HG03095 (cell line): ENCODE data around the gene CYP11A1.

Experiments used
- ATAC-seq: cut with Tn5 transposase; IDR thresholded peaks from one replicate; pipeline ENCODE4 v1.9.1; 2021; ENCODE audit warnings: moderate library complexity; ENCODE audit not compliant: unreplicated experiment

Gene CYP11A1

DNA sequence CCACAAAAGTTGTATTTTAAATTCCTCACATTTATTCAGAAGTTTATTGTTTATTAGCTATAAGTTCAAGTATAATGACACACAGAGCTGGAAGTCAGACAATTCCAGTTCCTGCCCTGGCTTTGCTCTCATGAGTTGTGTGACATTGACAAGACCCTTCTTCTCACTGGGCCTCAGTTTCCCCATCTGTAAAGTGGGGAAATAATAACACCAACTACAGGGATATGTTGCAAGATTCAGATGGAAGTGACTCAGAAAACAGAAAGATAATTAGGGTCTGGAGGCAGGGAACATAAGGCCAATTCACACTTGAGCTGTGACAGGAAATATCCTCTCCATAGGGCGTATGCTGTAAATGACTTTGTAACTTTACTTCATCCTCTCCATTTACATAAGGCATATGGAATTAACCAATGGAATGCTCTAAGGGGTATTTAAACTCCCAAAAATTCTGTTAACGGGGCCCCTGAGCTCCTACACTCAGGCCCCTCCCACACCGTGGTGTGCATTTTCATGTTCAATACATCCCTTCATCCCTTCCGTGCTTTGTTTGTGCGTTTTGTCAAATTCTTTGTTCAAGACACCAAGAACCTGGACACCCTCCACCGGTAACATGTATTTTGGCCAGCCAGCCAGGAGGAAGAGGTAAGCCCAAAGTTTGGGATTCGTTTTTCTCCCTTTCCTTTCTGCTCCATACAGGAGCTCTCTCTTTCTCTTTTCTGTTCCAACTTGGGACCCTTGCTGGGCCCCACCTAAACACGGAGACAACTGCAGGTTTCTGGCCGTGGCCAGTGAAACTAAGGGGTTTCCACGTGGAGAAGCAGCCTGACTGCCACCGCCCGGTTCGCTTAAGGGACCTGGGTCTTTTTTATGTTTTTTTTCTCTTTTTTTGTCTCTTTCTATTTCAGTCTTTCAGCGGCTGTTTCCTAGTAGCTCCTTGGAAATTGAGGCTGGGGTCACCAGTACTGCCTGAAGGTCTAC, 16.9 kb downstream of the CYP11A1 start:
- no peak for ATAC-seq

DNA sequence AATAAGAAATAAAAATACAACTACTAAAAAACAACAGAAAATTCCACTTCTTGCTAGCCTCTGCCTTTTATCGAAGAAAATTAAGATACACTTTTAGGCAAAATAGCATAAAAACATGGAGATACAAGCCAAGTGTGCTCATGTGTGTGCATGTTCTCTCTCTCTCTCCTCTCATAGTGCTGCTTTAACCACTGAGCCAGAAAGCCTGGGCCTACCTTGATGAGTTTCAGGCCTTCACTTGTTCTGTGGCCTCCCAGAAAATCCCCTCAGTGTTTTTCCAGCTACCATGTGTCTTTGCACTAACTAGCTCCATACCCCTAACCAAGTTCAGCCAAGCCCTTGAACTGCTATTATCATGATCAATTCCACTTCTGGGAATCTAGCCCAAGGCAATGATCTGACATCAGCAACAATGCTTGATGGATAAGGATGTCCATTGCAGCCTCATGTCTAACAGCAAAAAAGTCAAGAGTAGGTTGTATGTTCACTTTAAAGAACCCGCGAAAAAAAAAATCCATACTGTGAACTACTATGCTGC, 18.1 kb downstream of the CYP11A1 start:
- no peak for ATAC-seq

- no peak for ATAC-seq
Observed at GRCh38 chr15:74347757-74348250, 19.6 kb downstream of the CYP11A1 start.

DNA sequence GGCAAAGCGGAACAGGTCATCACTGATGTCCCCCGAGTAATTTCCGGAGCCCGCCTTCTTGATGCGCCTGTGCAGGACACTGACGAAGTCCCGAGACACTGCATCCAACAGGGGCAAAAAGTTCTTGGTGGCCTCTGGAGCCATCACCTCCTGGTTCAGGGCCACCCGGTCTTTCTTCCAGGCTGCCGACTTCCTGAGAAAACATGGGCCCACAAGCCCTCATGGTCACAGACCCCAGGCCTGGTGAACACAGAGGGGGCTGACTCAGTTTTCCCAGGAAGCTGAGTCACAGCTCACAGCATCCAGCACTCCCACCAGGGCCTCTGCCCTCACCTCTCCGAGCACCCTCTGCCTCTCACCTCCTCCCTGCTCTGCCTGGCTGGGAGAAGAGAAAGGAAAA, 22.4 kb downstream of the CYP11A1 start:
- ATAC-seq: no peak

- no peak for ATAC-seq
Observed at GRCh38 chr15:74343797-74344127, 23.7 kb downstream of the CYP11A1 start.

GRCh38 chr15:74343127-74343796, 24.2 kb downstream of the CYP11A1 start:
- ATAC-seq: no peak

DNA sequence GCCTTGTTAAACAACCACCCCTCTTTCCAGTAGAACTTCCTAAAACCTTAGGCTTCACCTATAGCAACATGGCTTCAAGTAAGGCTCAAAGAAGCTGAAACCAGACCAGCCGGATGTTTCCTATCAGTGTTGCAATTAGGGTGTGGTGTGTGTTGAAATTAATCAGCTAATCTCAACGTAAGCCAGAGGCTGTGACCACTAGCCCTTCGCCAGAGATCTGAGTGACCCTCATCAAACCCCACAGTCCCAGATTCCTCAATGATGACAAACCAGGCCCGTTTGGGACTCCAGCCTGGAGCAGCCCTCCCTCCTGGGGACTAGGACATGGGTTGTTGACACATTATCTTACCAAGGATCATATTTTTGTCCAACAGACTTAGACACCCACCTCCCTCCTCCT, 27.3 kb downstream of the CYP11A1 start:
- no peak for ATAC-seq

- ATAC-seq: no peak
Observed at GRCh38 chr15:74339371-74339770, 28.1 kb downstream of the CYP11A1 start.

DNA sequence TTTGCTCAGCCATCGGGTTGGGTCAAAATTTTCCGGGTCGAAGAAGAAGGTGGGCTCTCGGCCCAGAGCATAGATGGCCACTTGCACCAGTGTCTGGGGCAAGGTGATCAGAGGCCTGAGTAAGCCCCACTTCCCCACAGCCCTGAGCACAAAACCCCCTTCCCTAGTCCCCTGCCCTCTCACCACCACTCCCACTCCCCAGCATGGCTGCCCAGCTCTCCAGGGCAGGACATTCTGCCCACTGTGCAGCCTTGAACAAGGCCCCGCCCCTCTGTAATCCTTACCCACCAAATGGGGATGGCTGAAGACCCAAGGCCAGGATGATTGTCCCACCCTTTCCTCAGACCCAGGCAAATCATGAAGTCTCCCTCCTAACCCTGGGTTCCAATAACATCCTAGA, 28.8 kb downstream of the CYP11A1 start:
- ATAC-seq: no peak

DNA sequence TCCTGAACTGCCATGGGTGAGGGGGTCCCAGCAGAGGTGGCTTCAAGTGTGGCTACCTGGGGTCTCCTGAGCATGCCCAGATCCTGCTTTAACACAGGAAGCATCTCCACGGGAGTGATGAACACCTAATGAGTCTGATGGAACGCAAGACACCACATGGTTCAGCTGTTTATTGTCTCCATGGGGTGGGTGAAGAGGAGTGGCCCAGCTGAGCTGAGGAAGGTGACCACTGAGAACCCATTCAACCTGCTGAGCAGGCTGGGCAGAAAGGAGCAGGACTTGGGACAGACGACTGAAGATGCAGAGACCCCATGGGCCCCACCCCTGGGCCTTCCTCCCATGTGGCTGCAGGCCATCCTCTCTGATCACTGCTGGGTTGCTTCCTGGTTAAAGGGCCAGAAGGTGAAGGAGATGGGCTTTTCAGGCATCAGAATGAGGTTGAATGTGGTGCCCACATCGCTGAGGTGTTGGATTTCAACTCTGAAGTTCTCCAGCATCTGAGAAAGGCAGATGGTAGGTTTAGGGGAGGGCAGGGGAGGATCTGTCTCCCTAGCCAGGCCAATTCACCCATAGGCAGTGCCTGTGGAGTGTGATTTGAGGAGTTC, 29.7 kb downstream of the CYP11A1 start:
- no peak for ATAC-seq

DNA sequence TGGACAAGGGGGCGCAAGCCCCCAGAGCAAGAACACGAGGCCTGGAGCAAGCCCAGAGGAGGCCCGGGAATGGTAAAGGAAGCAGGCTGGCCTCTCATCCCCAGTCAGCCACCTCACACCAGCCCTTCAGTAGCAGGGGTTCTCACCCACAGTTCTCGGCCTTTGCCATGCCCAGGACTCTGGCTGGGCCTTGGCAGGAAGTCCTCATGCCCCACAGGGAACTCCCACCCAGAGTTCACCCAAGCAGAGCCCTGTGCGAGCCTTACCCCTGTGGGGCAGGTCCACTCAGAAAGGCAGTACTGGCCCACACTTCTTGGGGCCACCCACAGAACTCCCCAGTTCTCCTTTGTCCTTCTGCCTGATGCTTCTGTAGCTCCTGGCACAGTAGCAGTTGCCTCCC, 30.3 kb downstream of the CYP11A1 start:
- no peak for ATAC-seq

- ATAC-seq: no peak
Observed at GRCh38 chr15:74336061-74337005, 31.1 kb downstream of the CYP11A1 start.

- no peak for ATAC-seq
Observed at GRCh38 chr15:74335396-74335795, 32.0 kb downstream of the CYP11A1 start.

- no peak for ATAC-seq
Observed at GRCh38 chr15:74334127-74334526, 33.3 kb downstream of the CYP11A1 start.

GRCh38 chr15:74333662-74334061, 33.8 kb downstream of the CYP11A1 start:
- ATAC-seq: no peak

- ATAC-seq: no peak
Observed at GRCh38 chr15:74333093-74333492, 34.4 kb downstream of the CYP11A1 start.

DNA sequence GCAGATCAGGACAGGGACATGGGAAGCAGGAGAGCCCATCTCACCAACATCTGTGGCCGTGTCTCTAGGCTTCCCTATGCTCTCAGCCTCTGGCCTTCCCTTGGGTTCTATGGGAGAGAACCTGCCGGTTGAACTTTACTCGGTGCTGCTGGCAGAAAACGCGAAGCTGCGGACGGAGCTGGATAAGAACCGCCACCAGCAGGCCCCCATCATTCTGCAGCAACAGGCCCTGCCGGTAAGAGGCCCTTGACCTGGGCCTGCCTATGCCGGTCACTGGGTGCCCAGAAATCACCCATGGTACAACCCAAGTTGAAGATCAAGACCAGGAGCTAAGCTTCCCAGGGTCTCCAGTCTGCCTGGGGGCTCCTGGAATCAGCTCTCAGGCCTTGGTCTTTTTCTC, 34.8 kb downstream of the CYP11A1 start:
- ATAC-seq: no peak

DNA sequence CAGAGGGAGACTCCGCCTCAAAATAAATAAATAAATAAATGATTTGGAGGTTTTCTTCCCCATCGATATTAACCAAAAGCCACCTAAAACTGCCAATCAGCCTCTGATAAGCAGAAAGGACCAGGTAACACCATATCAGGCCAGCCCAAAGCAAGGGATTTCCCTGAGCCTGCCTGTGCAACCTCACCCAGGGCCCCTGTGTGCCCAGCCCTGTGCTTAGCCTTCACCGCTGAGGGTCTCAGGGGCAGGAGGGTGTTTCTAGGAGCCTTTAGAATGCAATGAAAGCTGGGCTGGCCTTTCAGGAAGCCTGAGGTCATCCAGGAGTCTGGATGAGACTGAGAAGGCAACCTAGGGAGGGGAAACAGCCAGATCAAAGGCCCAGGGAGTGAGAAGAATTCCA, 35.4 kb downstream of the CYP11A1 start:
- ATAC-seq: no peak

- ATAC-seq: no peak
Observed at GRCh38 chr15:74330861-74331408, 36.5 kb downstream of the CYP11A1 start.
